A549 treated with GW870086 at 1 μM for 4 hours (cell line): Measurements from ENCODE around the gene SLC25A30. TPM values are rescaled to one million over a fixed set of nuclear protein-coding genes. Genes with fewer than 3 reads are reported as not detected.

Experiments
- total RNA-seq: library from RNA; stranded (reverse); fragments of 200-300 nt; extraction: Qiagen RNA extraction; gene quantifications from 5 replicates; pipeline ENCODE4 v1.2.3, GENCODE V29; 2022; ENCODE audit warnings: low read depth

SLC25A30 gene, protein sequence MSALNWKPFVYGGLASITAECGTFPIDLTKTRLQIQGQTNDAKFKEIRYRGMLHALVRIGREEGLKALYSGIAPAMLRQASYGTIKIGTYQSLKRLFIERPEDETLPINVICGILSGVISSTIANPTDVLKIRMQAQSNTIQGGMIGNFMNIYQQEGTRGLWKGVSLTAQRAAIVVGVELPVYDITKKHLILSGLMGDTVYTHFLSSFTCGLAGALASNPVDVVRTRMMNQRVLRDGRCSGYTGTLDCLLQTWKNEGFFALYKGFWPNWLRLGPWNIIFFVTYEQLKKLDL
- total RNA-seq = 7.5 to 9.3 TPM (median 8.3 TPM) in 5 replicates

DNA sequence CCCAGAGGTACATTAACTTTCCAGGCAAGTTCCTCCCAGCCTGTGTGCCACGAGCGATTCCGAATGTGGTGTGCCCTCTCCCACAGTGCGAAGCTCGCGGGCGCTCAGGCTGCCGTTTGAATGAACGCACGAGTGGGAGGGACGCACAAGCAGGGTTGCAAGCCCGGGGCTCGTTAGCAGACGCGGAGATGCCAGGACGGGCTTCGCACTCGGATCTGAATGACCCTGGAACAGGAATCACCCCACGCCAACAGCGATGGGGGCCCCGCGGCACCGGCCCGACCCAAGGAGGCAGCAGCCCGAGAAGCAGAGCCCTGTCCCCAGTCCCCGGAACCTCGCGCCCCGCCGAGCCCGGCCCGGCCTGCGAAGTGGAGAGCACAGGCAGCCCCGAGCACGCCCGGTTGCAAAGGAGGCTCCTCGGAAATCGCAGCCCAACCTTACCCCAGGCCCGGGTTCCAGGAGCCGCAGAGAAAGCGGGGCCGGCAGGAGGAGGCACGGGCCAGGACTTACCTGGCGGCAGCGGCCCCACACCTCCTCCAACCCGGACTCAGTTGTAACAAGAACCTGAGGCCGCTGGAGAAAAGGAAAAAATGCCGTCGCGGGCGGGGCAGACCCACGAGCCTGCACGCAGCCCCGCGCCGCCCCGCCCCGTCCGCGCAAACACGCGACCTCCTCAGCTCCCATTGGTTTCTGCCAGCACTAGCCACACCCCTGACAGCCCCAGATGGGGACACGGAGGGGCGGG lies at the start of gene SLC25A30:
Gene SLC25A30 (minus strand): TSS at position 584 of the 745 bp plus-strand sequence. CDS start 6,948 bp downstream, outside the sequence.

DNA sequence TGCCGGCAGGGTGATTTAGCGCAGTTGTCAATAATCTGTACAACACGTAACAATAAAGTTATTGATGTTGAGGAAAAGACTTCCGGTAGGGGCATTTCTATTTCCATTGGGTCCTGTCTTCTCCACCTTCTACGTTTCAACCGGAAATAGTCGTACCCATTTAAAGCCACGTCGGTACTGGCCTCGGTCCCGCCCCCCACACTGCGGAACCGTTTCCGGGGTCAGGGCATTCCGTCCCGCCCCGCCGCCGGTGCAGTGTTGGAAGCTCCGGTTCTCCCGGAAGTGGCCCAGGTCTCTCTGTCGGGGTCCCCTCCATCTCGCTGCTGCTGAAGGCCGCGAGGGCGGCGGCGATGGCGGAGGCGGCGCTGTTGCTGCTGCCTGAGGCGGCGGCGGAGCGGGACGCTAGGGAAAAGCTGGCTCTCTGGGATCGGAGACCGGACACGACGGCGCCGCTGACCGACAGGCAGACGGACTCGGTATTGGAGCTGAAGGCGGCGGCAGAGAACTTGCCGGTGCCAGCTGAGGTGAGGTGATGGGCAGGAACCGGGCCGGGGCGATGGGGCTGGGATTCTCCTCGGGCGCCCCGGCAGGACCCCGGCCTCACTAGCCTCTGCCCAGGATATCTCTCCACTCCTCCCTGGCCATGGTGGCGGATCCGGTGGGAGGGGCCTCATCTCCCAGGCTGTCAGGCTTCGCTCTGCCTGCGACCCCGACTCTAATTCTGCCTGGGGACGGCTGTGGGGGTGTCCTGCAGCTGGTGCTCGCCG lies 46.7 kb upstream of the SLC25A30 start, which contains the start of gene COG3:
Gene COG3 (plus strand): TSS at position 253 of the 767 bp plus-strand sequence. CDS start 98 bp downstream, at position 351.

Other genes with a start within 250 kb of the SLC25A30 start
- not detected in 5 replicates for gene KCTD4, start 217.3 kb downstream of the SLC25A30 start, total RNA-seq
- 1,882 to 2,484 TPM (median 2,180 TPM) in 5 replicates for gene TPT1, start 77.2 kb downstream of the SLC25A30 start, total RNA-seq
- gene COG3, start 46.6 kb upstream of the SLC25A30 start, total RNA-seq = 11.6 to 18.0 TPM (median 14.0 TPM) in 5 replicates
- gene ERICH6B, start 197.4 kb upstream of the SLC25A30 start, total RNA-seq = not detected in 5 replicates